GM12891 (cell line): ENCODE results near the gene ALK.

Experiments
- DNase-seq: peaks from one replicate; pipeline ENCODE4 v3.0.0; 2011; ENCODE audit warnings: low spot score; ENCODE audit not compliant: insufficient read length
- FAIRE-seq: peaks from 2 replicates; lab custom pipeline; 2011; peaks lifted over from hg19 to GRCh38; lab: Jason Lieb, UNC
- PAX5 ChIP-seq: IDR thresholded peaks from 2 replicates; pipeline ENCODE4 v1.6.1; 2011; ENCODE audit warnings: low read length, moderate library complexity, mild to moderate bottlenecking; ENCODE audit not compliant: insufficient read depth, severe bottlenecking
- POLR2A ChIP-seq: IDR thresholded peaks from 2 replicates; pipeline ENCODE4 v1.6.1; 2011; ENCODE audit warnings: low read depth, low read length, control low read depth
- POLR2AphosphoS5 ChIP-seq: IDR thresholded peaks from 2 replicates; pipeline ENCODE4 v1.6.1; 2011; ENCODE audit warnings: low read depth, low read length, control low read depth
- POU2F2 ChIP-seq: IDR thresholded peaks from 2 replicates; pipeline ENCODE4 v1.6.1; 2011; ENCODE audit warnings: low read depth, mild to moderate bottlenecking, control low read depth, low read length, moderate library complexity
- SPI1 ChIP-seq: IDR thresholded peaks from 2 replicates; pipeline ENCODE4 v1.6.1; 2011; ENCODE audit warnings: low read depth, low read length, control low read depth
- TAF1 ChIP-seq: IDR thresholded peaks from 2 replicates; pipeline ENCODE4 v1.6.1; 2011; ENCODE audit warnings: low read depth, low read length, control low read depth

The ALK gene

GRCh38 chr2:29821591-29821990 lies 99.8 kb downstream of the ALK start:
- TF ChIP-seq PAX5 (no peak), POLR2A (no peak), POU2F2 (no peak), SPI1 (no peak), POLR2AphosphoS5 (no peak), TAF1 (no peak)
- no peak for DNase-seq
- no peak for FAIRE-seq

GRCh38 chr2:29819570-29819969 lies 101.8 kb downstream of the ALK start:
- no peak for FAIRE-seq

GRCh38 chr2:29817801-29818680 lies 103.3 kb downstream of the ALK start:
- DNase-seq (no peak), FAIRE-seq (no peak)
- TF ChIP-seq TAF1 (no peak), POLR2A (no peak), POLR2AphosphoS5 (no peak), PAX5 (no peak), SPI1 (no peak), POU2F2 (no peak)

More at GRCh38 chr2:29819570-29819969, 101.8 kb downstream of the ALK start:
- DNase-seq = no peak
- TF ChIP-seq TAF1 = no peak
- TF ChIP-seq POLR2A = no peak
- TF ChIP-seq POLR2AphosphoS5 = no peak
- TF ChIP-seq POU2F2 = no peak
- TF ChIP-seq SPI1 = no peak
- TF ChIP-seq PAX5 = no peak

- no peak for FAIRE-seq
- no peak for TF ChIP-seq SPI1
- no peak for TF ChIP-seq POLR2A
- TF ChIP-seq POU2F2 = no peak
- no peak for TF ChIP-seq PAX5
- no peak for TF ChIP-seq POLR2AphosphoS5
- TF ChIP-seq TAF1 = no peak
- DNase-seq = no peak
These were observed 104.1 kb downstream of the ALK start for GRCh38 chr2:29817299-29817698.

- no peak for FAIRE-seq
- TF ChIP-seq SPI1 (no peak), POU2F2 (no peak), POLR2A (no peak), PAX5 (no peak), TAF1 (no peak), POLR2AphosphoS5 (no peak)
- DNase-seq = no peak
These were observed 104.7 kb downstream of the ALK start for GRCh38 chr2:29816651-29817050.

- no peak for DNase-seq
- no peak for TF ChIP-seq POLR2A
- TF ChIP-seq POU2F2 = no peak
- no peak for TF ChIP-seq PAX5
- no peak for TF ChIP-seq SPI1
- TF ChIP-seq TAF1 = no peak
- no peak for TF ChIP-seq POLR2AphosphoS5
These were observed 110.0 kb downstream of the ALK start for GRCh38 chr2:29811378-29811777.

GRCh38 chr2:29810956-29811355 lies 110.4 kb downstream of the ALK start:
- no peak for TF ChIP-seq POLR2AphosphoS5
- no peak for TF ChIP-seq TAF1
- no peak for FAIRE-seq
- DNase-seq = no peak

More at GRCh38 chr2:29811378-29811777, 110.0 kb downstream of the ALK start:
- FAIRE-seq = no peak

- DNase-seq (no peak), FAIRE-seq (no peak)
- TF ChIP-seq TAF1 (no peak), POLR2A (no peak), POLR2AphosphoS5 (no peak), PAX5 (no peak), SPI1 (no peak), POU2F2 (no peak)
These were observed 113.1 kb downstream of the ALK start for GRCh38 chr2:29808321-29808720.

- FAIRE-seq (no peak), DNase-seq (no peak)
- TF ChIP-seq POU2F2 (no peak), TAF1 (no peak), PAX5 (no peak), POLR2A (no peak), SPI1 (no peak), POLR2AphosphoS5 (no peak)
These were observed 114.3 kb downstream of the ALK start for GRCh38 chr2:29807082-29807481.

GRCh38 chr2:29806461-29806860 lies 114.9 kb downstream of the ALK start:
- no peak for TF ChIP-seq POLR2A
- no peak for TF ChIP-seq POU2F2
- TF ChIP-seq POLR2AphosphoS5 = no peak
- no peak for TF ChIP-seq SPI1
- FAIRE-seq = no peak
- no peak for DNase-seq
